AG09309 (cell line): ENCODE measurements around the gene GATAD2A.
A peak's percentile ranks its signal among the peaks of the same experiment; 100 is the strongest.

ENCODE experiments used
- DNase-seq: peaks from one replicate; pipeline ENCODE4 v3.0.0-alpha.2; 2010; ENCODE audit warnings: low read depth
- H3K4me3 ChIP-seq: 2 replicates; pipeline ENCODE4 v1.5.1; 2011; ENCODE audit warnings: mild to moderate bottlenecking, low read depth, low read length, moderate library complexity; ENCODE audit not compliant: control insufficient read depth
- TF ChIP-seq, protein P1 (sequence below): IDR thresholded peaks from 2 replicates; pipeline ENCODE4 v1.5.1; 2011; ENCODE audit warnings: mild to moderate bottlenecking, low read depth, low read length, inconsistent platforms; ENCODE audit not compliant: insufficient read depth, control insufficient read depth; ENCODE audit errors: missing control alignments

Gene GATAD2A

DNA sequence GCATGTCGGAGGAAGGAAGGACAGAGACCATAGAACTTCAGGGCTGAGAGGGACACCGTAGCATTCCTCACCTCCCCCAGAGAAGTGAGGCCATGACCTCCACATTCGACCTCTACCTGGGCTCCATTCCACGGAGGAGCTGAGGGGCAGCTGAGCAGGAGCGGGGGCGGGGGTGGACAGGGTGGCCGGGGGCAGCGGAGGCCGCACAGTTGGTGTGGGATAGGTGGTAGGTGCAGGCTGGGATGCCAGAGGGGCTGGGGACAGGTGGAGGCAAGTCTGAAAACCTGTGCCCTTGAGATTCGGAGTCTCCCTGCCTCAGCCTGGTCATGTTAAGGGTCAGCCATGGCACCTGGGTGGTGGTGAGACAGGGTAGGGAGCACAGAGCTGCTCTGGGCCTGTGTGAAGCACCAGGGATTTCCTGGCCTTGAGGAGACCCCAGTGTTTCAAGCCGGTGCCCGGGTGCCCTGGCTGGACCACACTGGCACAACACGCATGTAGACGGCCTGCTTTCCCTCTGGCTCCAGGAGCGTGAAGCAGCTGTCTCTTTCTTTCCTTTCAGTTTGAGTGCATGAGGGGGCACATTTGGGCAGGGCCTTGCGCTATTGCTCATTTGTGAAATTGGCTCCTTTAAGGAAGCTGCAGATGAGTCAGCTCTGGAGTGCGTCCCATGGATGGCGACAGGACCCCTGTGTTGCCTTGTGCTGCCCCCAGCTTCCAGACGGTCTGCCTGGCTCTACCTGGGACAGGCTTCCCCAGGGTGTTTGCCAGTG is 58.1 kb downstream of the GATAD2A start:
- TF ChIP-seq, protein P1, sequence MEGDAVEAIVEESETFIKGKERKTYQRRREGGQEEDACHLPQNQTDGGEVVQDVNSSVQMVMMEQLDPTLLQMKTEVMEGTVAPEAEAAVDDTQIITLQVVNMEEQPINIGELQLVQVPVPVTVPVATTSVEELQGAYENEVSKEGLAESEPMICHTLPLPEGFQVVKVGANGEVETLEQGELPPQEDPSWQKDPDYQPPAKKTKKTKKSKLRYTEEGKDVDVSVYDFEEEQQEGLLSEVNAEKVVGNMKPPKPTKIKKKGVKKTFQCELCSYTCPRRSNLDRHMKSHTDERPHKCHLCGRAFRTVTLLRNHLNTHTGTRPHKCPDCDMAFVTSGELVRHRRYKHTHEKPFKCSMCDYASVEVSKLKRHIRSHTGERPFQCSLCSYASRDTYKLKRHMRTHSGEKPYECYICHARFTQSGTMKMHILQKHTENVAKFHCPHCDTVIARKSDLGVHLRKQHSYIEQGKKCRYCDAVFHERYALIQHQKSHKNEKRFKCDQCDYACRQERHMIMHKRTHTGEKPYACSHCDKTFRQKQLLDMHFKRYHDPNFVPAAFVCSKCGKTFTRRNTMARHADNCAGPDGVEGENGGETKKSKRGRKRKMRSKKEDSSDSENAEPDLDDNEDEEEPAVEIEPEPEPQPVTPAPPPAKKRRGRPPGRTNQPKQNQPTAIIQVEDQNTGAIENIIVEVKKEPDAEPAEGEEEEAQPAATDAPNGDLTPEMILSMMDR = no peak
- peak; percentile 23 for DNase-seq
- no peak overlapping the region for H3K4me3 ChIP-seq

GRCh38 chr19:19464339-19465098 is 59.0 kb downstream of the GATAD2A start:
- no peak for DNase-seq
- TF ChIP-seq, protein P1 = no peak
- no peak overlapping the region for H3K4me3 ChIP-seq

DNA sequence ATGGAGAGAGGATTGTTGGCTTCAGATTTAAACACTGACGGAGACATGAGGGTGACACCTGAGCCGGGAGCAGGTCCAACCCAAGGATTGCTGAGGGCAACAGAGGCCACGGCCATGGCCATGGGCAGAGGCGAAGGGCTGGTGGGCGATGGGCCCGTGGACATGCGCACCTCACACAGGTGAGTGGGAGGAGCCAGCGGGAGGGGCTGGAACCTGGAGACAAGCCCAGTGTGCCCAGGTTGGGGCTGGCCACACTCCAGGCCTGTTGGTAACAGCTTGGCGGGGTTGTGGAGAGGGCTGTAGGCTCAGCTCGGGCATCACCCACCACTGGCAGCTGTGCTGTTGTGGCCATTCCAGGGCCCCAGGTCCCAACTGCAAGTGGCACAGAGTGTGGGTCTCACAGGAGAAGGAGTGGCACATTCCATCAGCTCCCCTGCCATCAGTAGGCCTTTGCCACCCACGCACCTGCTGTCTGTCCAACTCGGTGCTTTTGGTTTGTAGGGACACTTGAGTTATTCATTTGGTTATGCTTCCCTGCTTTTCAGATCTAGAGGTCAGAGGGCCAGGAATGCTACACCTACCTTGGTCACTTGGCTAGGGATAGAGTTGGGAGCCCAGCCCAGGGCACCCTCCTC is 60.1 kb downstream of the GATAD2A start:
- no peak overlapping the region for H3K4me3 ChIP-seq
- TF ChIP-seq, protein P1 = no peak
- DNase-seq = no peak

- DNase-seq = no peak
- H3K4me3 ChIP-seq = no peak overlapping the region
- TF ChIP-seq, protein P1 = no peak
Observed at GRCh38 chr19:19466201-19466600, 60.7 kb downstream of the GATAD2A start.

GRCh38 chr19:19468424-19469050 is 63.1 kb downstream of the GATAD2A start:
- TF ChIP-seq, protein P1 = no peak
- no peak for DNase-seq
- no peak overlapping the region for H3K4me3 ChIP-seq

- TF ChIP-seq, protein P1 = no peak
- H3K4me3 ChIP-seq = no peak overlapping the region
- no peak for DNase-seq
Observed at GRCh38 chr19:19470579-19470978, 65.1 kb downstream of the GATAD2A start.
